Retina (tissue), 1 donor: ENCODE measurements around the gene FAM131C.

Experiments used
- DNase-seq: peaks from one replicate; pipeline ENCODE4 v3.0.0-alpha.2; 2016

Gene FAM131C

DNA sequence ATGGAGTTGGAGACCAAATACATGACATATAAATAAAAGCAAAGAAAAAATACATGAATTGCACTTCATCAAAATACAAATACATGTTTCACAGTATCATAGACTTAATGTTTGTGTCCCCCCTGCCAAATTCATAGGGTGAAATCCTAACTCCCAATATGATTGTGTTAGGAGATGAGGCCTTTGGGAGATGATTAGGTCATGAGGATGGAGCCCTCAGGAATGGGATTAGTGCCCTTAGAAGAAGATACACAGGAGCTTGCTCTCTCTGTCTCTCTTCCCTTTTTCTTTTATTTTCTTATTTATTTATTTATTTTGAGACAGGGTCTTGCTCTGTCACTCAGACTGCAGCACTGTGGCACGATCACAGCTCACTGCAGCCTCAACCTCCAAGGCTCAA lies 26.0 kb upstream of the FAM131C start:
- no peak for DNase-seq

DNA sequence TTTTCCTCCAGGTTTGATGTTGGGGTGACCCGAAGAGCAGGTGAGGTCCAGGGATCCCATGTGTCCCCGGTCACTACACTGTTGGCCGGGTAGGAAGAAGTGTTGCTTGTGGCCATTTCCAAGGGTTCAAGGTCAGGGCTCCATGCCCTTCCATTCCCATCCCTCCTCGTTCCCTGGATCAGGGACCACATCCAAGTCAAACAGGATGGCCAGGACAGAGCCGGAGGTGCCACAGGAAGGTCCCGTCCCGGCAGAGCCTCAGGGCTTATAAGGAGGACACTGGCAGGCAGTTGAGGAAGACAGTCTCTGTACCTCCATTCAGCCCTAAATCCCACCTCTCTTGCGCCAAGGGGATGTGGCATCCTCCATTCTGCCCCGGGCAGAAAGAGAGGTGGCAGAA lies 22.0 kb upstream of the FAM131C start:
- DNase-seq = peak; percentile 1

DNA sequence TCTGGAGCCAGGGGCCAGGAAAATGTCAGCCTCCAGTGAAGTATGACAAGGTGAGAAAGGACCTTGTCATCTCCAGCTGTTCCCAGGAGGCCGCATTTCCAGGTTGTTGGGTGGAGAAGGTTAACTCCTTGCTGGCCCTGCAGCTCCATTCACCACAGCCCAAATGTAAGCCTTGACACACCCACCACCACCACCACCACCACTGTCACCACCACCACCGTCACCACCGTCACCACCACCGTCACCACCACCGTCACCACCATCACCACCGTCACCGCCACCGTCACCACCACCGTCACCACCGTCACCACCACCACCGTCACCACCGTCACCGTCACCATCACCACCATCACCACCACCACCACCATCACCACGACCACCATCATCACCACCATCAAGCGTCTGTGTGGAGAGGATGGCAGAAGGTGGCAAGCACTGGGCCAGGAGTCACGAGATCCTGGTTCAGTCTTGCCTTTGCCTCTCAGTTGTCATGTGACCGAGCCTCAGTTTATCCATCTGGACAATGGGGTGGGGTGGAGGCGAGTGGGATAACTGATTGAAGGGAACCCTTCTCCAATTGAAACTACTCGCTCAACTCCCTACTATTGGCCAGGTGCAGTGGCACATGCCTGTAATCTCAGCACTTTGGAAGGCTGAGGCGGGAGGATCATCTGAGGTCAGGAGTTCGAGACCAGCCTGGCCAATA lies 21.2 kb upstream of the FAM131C start:
- DNase-seq = no peak

DNA sequence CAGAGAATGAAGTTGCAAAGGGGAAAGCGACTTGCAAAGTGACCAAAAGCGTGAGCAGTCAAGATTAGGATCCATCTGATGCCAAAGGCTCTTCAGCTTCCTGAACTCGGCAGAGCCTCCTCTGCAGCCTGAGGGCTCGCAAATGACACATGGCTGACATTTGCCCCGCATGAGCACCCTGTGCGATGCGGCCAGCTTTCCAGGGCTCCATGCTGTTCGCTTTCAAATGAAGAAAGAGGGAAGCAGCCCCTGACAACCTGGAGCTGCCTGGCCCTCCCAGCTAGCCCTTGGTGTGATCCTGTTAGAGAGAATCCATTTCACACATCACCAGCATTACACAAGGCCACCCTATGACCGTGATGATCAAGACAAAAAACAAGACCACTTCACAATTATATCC lies 20.2 kb upstream of the FAM131C start:
- DNase-seq = peak; percentile 32

GRCh38 chr1:16092923-16093511 lies 19.6 kb upstream of the FAM131C start:
- no peak for DNase-seq

DNA sequence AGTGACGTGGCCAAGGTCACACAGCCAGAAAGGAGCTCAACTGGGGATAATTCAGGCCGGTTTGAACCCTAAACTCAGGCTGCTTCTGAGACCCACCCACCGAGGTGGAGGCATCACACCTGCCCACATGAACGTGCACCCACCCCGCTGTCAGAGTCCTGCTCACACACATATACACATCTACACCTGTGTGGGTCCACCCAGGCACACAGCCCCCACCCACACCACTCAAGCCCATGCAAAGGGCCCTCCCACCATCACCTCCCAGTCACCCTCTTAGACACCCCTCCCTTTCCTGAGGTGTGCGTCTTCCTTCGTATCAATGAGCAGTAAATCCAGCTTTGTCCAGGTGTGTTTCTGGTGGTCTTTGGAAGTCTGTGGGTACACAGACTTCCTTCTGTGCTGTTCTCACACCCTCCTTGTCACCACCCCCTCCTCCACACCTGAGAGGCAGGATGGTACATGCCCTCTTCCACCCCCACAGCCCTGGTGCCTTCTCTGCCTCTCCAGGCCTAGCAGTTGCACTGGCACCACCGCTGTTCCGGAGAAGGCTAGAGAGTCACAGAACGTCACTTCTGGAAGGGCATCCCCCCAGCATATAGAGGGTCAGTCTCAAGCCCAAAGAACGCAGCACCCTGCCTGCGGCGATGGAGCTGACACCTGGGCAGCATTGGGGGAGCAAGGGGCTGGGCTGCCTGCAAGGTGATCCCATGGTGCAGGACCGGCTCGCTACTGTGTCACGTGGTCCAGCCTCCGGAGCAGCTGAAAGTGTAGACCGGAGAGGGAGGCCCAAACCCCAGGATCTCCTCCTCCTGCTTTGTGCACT lies 18.9 kb upstream of the FAM131C start:
- DNase-seq = peak; percentile 26

- peak; percentile 1 for DNase-seq
Measured at GRCh38 chr1:16091296-16091695, 17.8 kb upstream of the FAM131C start.

DNA sequence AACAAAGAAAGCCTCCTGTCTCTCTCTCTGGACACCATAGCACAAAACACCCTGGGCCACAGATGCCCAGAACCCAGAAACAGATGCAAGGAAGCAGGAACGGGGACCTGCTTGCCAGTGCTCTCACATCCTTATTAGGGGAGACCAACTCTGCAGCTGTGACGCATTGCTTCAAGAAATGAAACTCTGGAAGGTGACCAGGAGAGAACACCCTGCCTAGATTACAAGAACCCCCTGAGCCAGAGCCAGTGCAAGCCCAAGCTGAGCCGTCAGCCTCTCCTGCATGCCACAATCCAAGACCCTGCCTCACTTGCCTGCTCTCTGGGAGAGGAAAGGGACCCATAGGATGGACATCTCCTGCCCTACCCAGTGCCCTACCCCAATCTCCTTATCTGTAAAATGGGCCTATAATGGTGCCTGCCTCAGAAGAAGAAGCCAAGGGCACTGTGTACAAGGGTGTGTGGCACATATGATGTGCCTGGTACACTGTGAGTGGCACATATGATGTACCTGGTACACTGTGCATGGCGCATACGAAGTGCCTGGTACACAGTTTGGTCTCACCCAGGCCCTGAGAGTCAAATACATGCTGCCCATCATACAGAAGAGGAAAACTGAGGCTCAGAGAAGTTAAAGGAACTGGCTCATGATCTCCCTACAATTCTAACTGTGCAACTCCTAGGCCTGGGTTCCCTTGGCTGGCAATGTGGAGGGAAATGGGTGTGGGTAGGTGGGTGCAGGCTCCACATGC lies 16.8 kb upstream of the FAM131C start:
- DNase-seq = peak; percentile 0

- peak; percentile 7 for DNase-seq
Measured at GRCh38 chr1:16088996-16089395, 15.5 kb upstream of the FAM131C start.

DNA sequence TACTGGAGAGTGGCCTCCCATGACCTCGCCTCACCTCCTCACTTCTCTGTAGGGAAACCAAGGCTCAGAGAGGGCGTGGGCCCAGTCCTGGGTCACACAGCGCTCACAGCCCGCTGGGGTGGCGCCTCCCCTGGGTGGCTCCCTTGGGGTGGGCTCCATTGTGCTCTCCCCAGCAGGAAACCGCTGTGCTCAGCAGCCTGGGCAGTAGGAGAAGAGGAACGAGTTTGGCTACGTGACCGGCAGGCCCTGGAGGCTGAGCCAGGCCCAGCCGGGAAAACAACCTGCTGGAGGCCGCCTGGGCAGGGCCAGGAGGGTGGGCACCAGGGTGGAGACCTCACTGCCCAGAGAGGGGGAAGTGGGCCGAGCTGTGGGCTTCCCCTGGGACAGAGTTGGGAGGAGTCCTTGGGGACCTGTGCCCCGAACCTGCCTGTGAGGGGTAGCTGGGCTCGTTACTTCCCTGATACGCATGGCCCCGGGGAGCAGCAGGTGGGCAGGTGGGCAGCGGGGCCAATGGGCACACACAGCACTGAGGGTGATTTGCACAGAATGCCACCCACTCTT lies 15.0 kb upstream of the FAM131C start:
- peak; percentile 3 for DNase-seq

DNA sequence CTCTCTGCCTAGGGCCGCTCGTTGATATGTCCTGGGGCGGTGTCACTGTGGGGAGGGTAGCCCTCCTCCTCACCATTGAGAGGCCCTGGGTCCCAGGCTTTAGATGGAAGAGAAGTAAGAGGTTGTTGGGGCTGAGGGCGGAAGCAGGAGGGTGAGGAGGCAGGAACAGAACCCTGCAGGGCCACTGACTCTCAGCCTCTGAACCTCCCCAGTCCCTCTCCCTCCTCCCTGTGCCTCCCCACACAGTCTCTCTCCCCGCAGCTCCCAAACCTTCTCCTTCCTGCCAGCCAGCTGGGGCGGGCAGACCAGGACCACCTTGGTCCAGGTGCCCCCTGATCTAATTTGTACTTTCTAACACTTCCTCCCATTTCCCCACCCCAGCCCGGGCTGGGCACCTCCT lies 14.3 kb upstream of the FAM131C start:
- DNase-seq = peak; percentile 1

DNA sequence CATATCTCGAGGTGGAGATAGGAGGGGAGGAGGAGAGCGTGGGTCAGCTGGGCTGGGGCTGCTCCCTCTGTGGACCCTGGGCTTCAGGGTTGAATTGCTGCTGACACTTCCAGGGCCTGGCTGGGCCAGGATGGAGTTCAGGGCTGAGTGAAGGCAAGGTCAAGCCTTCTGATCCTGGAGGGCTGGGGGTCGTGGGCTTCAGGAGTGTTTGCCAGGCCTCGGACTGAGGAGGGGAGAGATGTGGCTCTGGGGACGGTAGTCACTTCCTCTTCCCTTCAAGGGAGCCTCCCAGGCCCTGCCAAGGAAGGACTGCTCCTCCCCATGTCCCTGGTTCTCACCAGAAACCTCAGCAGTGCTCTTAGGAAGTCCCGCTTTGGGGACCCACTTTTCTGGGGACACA lies 12.1 kb upstream of the FAM131C start:
- DNase-seq = peak; percentile 1

DNA sequence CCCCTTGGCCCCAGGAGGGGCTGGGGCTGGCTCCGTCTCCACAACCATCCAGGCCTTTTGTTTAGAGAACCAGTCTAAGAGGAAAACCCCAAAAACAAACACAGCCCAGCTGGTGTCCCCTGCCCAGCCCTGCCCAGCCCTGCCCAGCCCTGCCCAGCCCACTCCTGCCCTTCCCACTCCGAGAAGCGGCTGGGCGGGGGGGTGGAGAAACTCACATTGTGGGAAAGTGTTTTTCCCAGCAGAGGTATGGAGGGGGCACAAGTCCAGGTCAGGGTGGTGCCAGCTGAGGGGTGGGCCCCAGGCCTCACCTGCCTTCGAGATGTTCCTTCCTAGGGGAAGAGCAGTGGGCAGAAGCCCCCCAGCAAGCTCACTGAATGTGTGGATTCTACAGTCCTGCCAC lies 10.0 kb upstream of the FAM131C start:
- peak; percentile 8 for DNase-seq

GRCh38 chr1:16082283-16083038 lies 9.0 kb upstream of the FAM131C start:
- peak; percentile 69 for DNase-seq

GRCh38 chr1:16081636-16082035 lies 8.2 kb upstream of the FAM131C start:
- DNase-seq = peak; percentile 3

DNA sequence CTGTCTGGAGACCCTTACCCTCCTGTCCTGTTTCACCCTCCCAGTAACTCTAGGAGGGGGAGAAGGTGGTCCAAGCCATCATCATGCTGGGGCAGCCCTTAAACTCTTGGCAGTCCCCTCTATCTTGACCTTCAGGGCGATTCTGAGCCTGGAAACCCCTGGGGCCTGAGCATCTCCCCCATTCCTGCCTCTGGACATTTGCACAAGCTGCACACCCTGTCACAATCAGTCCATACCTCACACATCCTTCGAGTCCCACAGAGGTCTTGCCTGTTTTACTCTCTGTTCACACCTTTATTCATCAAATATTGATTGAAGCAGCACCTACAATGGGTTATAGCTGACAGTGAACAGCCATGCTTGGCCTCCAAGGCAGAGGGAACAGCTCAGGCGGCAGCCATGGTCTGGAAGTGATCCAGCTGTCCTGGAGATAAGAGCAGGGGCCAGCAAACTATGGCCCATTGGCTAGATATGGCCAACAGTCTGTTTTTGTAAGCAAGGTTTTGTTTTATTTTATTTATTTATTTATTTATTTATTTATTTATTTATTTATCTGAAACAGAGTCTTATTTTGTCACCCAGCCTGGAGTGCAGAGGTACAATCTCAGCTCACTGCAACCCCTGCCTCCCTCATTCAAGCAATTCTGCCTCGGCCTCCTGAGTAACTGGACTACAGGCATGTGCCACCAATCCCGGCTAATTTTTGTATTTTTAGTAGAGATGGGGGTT lies 7.1 kb upstream of the FAM131C start:
- DNase-seq = peak; percentile 1

GRCh38 chr1:16078925-16079656 lies 5.6 kb upstream of the FAM131C start:
- peak; percentile 95 for DNase-seq

- no peak for DNase-seq
Measured at GRCh38 chr1:16077406-16078245, 4.2 kb upstream of the FAM131C start.

GRCh38 chr1:16076865-16077238 lies 3.4 kb upstream of the FAM131C start:
- peak; percentile 60 for DNase-seq
